Stimulated activated CD8-positive, alpha-beta memory T cell treated with anti-CD3 and anti-CD28 coated beads, Interleukin-4, amount 100 ng/mL, for 48 hours (primary cell): ENCODE results near the gene CCDC33.
A peak's percentile ranks its signal among the peaks of the same experiment; 100 is the strongest.

Experiments
- DNase-seq: peaks from one replicate; pipeline ENCODE4 v3.0.0-alpha.2; 2020

Gene CCDC33

GRCh38 chr15:74233373-74233772 lies 2.8 kb upstream of the CCDC33 start:
- DNase-seq, result no peak

GRCh38 chr15:74233851-74234597 lies 2.1 kb upstream of the CCDC33 start:
- no peak for DNase-seq

DNA sequence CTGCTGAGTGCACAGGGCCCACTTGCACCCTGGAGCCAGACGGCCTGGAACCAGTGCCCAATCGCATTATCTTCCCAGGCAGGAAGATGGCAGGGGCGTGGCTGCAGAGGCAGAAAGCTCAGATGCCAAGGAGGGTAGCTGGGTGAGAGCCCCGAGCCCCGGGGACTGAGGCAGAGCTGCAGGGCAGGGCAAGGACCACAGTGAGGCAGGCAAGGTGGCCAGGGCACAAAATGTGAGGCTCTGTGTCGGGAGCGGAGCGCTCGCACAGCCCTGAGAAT lies 1.6 kb upstream of the CCDC33 start:
- DNase-seq, result no peak

DNA sequence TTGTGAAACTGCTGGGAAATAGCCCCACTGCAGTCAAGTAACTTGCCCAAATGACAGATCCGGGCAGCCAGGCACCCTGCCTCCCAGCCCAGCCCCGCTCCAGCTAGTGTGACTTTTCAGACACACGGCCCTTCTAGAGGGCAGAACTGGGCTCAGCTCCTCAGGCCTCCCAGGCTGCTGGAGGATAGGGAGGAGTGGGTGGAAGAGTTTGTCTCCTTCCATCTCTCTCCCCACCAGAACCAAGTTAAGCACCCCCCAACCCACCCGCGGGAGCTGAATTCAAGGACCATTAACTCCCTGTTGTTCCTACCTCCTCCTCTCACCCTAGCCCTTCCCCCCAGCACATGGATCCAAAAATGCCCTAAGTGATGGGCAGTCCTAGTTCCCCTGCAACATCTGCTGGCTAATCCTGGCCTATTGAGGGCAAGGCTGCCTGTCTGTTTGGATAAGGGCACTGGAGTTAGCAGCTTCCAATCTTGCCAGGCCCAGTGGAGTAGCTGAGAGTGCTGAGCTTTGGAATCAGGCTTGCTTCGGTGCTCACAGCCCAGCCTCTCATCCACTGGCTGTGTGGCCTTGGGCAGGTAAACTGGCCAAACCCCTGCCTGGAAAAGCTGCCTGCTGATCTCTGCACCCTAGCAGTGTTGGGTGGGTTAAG lies 3.1 kb downstream of the CCDC33 start:
- no peak for DNase-seq

GRCh38 chr15:74240002-74240568 lies 4.0 kb downstream of the CCDC33 start:
- DNase-seq, result no peak

DNA sequence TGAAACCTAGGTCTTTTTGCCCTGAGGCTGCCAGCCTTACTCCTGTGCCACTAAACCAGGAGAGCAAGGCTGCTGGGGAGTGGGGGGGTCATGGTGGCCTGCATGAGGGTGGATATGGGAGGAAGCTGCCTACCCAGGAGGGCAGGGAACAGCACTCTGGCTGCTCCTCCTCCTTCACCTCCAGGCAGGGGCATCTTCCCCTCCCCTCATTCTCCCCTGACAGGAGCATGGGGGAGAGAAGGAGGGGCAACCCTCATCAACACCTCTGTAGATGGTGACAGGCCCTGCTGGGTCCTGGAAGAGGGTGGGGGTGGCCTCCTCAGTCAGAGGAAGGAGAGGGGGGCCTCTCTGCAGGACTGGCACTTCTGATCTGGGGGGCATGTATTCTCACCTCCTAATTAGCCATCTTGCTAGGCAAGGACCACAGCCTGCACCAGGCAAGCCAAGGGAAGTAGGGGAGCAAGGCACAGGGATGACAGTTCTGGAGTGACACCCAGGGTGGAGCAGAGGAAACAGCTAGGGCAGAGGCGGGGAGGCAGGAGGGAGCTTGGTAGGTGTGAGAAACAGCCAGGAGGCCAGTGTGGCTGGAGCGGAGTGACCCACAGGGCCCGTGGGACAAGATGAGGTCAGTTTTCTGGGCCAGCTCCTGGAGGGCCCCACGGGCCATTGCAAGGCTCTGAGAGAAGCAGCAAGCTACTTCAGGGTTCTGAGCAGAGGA lies 4.9 kb downstream of the CCDC33 start:
- no peak for DNase-seq

DNA sequence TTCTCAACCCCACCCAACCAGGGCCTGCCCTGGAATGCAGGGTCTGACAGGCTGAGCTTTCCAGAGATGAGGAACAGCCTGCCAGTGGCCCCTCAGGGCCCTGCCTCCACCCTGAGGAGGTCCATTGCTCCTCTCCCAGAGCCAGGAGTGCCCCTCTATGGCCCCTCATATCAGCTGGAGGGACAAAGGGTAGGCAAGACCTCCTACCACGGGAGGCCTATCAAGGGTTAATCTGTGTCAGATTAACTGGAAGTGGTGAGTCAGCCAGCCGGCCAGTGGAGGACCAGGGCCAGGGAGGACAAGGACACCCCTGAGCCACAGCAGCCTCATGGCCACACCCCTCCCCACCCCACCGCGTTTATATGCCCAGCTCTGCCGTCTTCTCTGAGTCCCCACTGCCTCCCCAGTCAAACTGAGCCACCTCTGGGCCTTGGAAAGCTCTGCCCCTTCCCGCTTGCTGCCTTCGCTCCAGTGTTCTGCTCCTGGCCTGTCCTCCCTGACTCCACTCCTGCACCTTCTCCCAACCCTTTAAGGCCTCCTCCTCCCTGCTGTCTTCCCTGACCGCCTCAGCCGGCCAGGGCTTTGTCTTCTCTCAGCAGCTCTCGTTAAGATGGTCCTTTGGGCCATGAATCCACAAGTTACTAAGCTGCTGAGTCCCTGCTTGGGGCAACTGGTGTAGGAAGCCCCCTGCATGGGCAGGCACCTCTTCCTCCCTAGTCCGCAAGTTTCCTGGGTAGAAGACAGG lies 6.5 kb downstream of the CCDC33 start:
- DNase-seq, result no peak

- DNase-seq, result no peak
These were observed 7.3 kb downstream of the CCDC33 start for GRCh38 chr15:74243431-74243830.

- DNase-seq, result no peak
These were observed 8.8 kb downstream of the CCDC33 start for GRCh38 chr15:74244822-74245341.

GRCh38 chr15:74245342-74245931 lies 9.3 kb downstream of the CCDC33 start:
- DNase-seq, result peak; percentile 44

GRCh38 chr15:74250266-74250665 lies 14.1 kb downstream of the CCDC33 start:
- DNase-seq, result no peak

- DNase-seq, result no peak
These were observed 15.1 kb downstream of the CCDC33 start for GRCh38 chr15:74251131-74251811.

DNA sequence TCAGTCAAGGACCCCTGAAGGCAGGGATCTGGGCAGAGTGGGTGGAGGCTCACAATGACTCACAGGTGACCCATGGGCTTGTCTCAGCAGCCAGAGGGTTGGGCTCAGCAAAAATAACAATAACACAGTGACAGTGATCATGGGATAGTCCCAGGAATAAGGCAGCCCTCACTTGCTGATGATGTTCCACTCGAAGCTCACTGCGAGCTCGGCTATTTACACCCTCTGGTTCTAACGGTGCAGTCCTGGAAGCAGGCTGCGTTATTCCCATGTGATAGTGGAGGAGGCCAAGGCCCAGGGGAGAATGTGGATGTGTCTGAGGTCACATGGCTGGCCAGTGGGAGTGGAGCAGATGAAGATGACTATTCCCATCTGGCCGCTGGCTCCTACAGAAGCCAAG lies 16.2 kb downstream of the CCDC33 start:
- DNase-seq, result no peak

DNA sequence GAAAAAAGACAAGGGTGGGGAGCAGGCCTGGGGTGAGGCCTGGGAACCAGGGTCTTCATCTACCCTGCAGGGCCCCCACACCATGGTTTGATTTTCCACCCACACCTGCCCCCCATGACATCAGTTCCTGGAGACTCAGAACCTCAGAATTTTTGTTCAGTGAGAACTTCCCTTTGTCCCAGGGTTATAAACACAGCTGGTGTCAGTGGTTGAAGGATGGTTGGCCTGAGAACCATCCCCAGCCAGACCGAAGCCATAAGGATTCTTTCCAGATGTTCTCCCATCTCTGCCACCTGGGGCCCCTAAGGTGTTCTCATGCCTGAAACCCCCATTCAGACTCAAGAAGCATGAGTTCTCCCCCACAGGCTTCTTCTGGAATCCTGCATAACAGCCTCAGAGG lies 16.6 kb downstream of the CCDC33 start:
- DNase-seq, result no peak

DNA sequence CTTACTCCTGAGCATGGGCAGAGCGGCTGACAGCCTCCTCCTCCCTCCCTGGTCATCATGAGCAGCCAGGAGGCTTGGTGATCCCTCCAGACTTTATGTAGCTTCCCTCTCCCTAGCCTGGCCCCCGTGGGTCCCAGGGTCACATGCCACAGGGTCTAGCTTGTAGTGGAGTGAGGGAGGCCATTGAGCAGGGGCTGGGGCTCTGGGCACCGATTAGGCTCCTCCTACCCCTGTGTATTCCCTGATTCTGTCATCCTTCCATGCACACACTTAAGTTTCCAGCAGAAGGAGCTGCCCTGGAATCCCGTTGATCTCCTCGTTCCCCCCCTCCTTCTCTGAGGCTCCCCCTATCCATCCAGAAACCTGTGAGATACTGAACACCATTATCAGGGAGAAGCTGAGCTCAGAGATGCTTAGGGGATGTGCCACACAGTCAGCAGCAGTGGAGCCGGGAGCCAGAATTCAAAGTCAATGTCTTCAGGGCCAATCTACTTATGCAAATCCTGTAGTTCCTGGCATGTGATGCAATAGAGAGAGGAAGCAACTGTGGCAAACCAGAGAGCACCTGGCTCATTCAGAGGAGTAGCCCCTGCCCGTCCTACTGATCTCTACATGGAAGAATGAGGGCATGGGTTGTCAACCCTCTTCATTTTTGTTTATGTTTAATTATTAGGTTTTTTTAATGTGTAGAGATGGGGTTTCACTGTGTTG lies 17.2 kb downstream of the CCDC33 start:
- DNase-seq, result no peak

- DNase-seq, result no peak
These were observed 21.0 kb downstream of the CCDC33 start for GRCh38 chr15:74257105-74257504.

- DNase-seq, result no peak
These were observed 21.5 kb downstream of the CCDC33 start for GRCh38 chr15:74257623-74258022.

DNA sequence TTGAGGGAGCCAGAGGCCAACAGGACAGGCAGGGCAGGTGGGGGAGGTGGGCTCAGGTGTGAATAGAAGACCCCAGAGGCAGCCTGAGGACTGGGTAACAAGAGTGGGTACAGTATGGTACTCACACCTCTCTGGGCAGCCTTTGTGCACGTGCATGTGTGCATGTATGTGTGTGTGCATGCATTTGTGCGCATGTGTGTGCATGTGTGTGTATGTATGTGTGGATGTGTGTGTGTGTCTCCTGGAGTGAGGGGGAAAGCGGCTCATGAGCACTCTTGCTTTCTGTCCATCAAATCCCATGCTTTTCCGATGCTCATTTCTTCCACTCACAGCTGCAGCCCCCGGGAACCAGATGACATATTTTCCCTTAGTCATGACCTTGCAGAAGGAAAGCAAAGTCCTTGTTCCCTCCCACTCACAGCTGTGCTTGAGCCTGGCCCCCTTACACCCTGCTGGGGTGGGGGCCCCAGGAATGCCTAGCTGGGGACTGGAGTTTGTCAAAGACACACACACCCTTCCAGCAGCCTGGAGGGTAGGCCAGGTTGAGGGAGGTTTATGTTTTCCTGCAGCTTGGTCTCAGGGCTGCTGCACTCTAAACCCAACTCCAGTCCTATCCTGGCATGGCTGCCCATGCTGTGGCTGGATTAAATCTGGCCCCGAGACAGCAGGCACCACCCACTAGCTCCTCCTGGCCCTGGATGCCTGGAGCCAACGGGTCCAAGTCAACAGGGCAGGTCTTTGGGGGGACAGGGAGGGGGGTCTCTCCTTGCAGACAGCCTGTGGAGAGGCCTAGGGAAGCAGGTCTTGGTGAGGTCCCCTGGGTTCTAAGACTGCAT lies 22.5 kb downstream of the CCDC33 start:
- no peak for DNase-seq

DNA sequence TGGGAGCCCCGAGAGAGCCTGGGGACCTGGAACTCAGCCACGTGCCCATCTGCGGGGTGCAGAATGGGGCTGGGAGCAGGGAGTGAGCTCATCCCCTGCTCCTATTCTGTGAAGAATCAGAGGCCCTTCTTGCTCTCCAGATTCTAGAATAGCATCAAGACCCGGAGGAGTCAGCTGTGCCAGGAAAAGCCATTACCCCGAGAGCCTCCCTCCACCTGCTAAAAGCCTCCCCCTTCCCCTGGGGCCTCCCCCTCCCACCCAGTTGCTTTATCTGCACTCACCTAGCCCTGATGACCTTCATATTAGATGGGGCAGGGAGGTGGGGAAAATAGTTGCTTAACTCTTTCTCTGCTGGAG lies 23.1 kb downstream of the CCDC33 start:
- no peak for DNase-seq

GRCh38 chr15:74259821-74260607 lies 23.9 kb downstream of the CCDC33 start:
- no peak for DNase-seq
